Activated T-helper 2 cell treated with anti-CD3 and anti-CD28 coated beads, Interferon-gamma antibody, Interleukin-2, Interleukin-4, amounts not matched to agents 10 μg/mL and 5 μg/mL and 100 μg/mL, durations not matched to agents 14 hours and 24 hours and 36 hours (primary cell): ENCODE results near the gene SPRING1. TPM values are rescaled to one million over a fixed set of nuclear protein-coding genes. Genes with fewer than 3 reads are reported as not detected.

Experiments used
- DNase-seq: peaks from one replicate; pipeline ENCODE4 v3.0.0; 2021; ENCODE audit warnings: low spot score
- H3K27ac Mint-ChIP-seq: one replicate; pipeline ENCODE4 v1.8.0; 2021; ENCODE audit warnings: mixed read lengths
- H3K27me3 Mint-ChIP-seq: one replicate; pipeline ENCODE4 v1.8.0; 2021; ENCODE audit warnings: low read depth, mixed read lengths
- H3K36me3 Mint-ChIP-seq: one replicate; pipeline ENCODE4 v1.8.0; 2021; ENCODE audit warnings: low read depth, mixed read lengths
- H3K4me1 Mint-ChIP-seq: one replicate; pipeline ENCODE4 v1.8.0; 2021; ENCODE audit warnings: low read depth, mixed read lengths
- H3K4me3 Mint-ChIP-seq: one replicate; pipeline ENCODE4 v1.8.0; 2021; ENCODE audit warnings: low read depth, mild to moderate bottlenecking, moderate library complexity, mixed read lengths
- H3K9me3 Mint-ChIP-seq: one replicate; pipeline ENCODE4 v1.8.0; 2021; ENCODE audit warnings: mixed read lengths
- intact Hi-C: fragments of 100-400 bp; cut with micrococcal nuclease; formaldehyde crosslinking; loops from one replicate; pipeline ENCODE4 v1.15.1; 2023
- total RNA-seq: library from RNA; stranded (reverse); gene quantifications from 2 replicates; pipeline ENCODE4 v1.2.3, GENCODE V29; 2022

Gene SPRING1, protein sequence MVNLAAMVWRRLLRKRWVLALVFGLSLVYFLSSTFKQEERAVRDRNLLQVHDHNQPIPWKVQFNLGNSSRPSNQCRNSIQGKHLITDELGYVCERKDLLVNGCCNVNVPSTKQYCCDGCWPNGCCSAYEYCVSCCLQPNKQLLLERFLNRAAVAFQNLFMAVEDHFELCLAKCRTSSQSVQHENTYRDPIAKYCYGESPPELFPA
- 32.4 and 36.1 TPM in 2 replicates for total RNA-seq

DNA sequence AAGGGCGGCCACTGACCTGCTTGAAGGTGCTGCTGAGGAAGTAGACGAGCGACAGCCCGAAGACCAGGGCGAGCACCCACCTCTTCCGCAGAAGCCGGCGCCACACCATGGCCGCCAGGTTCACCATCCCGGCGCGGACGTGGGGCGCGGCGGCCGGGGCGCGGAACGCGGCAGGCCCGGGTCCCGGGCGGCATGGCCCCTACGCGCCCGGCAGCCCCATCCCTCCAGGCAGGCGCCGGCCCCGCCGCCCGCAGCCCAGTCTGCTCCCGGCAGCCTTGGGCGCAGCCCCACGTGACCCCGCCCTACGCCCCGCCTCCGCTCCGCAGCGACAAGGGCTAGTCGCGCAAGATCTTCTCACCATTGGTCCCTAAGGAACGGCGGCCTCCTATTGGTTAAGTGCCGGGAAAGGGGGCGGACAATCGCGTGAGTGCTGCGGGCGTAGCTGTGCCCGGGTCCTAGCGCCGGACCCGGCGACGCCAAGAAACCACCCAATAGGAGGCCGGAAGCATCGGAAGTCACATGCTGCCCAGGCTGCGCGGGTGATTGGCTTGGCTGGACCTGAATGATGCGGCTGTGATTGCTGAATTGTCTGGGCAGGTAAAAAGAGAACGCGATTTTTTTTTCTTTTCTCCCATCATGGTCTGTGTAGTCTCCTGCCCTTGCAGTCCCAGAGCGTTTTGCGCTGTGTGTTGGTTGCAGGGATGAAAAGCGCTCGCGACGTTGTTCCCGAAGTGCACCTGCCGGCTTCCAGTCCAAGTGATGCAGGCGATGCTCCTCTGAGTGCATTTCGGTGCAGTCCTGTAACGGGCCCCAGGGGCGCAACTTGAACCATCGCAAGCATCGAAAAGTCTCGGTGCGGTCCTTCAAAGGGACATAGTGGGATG lies at the start of gene SPRING1, which contains the start of gene RNFT2:
TSS of gene SPRING1 (minus strand) at position 296 of the 884 bp plus-strand sequence. CDS start at position 127, 169 bp downstream.
TSS of gene RNFT2 (plus strand) at position 542 of the 884 bp plus-strand sequence. CDS start 2,183 bp downstream, outside the sequence.
- Mint-ChIP-seq H3K9me3 (no peaks in the 10 kb centered on the region), H3K4me1 (peaks cover 18% of the 10 kb centered on the region), H3K27ac (peak within 1 kb of the TSS; percentile 42), H3K4me3 (peak within 1 kb of the TSS; percentile 87), H3K36me3 (peaks cover 14% of the 10 kb centered on the region), H3K27me3 (no peaks in the 10 kb centered on the region)
- intact Hi-C loops, result loop anchor here (1.0 to 10.0 kb wide), 5 partner anchors 81 to 452 kb away; partner anchors contain the start of genes FBXO21 and TESC
- DNase-seq, result peak; percentile 99

DNA sequence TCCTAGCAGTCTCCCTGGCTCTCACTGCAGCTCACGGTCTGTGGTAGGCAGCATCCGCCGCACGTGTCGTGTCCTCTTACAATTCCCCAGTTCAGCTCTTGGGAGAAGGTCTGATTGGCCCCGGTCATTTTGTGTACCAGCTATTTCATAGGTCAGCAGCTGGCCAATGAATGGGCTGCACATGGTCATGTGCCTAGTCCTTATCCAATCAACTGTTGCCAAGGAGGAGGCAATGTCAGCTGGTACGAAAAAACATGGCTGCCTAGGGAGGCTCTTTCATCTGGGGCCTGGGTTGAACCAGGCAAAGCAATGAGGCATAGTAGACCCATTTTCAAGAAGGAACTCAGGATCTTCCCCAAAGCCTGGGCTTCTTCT lies 46.4 kb upstream of the SPRING1 start:
- H3K27me3 Mint-ChIP-seq, result no peaks in the 10 kb centered on the region
- no peak overlapping the region for H3K27ac Mint-ChIP-seq
- H3K36me3 Mint-ChIP-seq, result peaks cover 5% of the 10 kb centered on the region
- no peak for DNase-seq
- H3K4me3 Mint-ChIP-seq, result no peak overlapping the region
- H3K4me1 Mint-ChIP-seq, result no peaks in the 10 kb centered on the region
- intact Hi-C loops, result no loop called here
- no peaks in the 10 kb centered on the region for H3K9me3 Mint-ChIP-seq

DNA sequence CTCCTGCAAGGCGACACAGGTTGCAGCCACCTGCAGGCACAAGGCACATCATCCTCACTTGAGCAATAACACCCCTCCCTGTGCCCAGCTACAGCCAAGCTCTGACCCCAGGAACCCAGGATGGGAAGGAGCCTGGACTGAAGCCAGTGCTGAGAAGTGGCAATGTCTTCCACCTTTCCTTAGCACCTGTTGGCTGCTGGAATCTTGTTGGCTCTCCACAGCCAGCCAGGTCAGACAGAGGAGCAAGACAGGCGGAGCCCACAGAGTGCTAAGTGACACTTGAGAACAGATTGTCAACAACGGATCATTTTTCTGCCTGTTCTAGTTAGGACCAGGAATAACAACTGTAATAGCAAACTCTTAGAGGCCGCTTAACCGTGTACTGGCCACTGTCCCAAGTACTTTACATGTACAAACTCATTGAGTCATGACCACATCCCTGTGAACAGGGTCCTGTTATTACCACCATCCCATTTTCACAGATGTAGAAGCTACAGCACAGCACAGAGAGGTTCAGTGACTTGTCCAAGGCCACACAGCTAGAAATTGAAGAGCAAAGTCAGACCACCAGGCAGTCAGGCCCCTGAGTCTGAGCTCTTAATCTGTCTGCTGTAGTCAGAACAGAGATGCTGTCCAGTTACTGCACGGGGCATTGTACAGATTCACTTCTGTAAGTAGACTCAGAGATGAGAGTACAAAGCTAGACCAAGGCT lies 45.8 kb upstream of the SPRING1 start:
- Mint-ChIP-seq H3K36me3 (peaks cover 5% of the 10 kb centered on the region), H3K4me1 (no peaks in the 10 kb centered on the region), H3K9me3 (no peaks in the 10 kb centered on the region)

GRCh38 chr12:116780942-116781341 lies 43.1 kb upstream of the SPRING1 start:
- Mint-ChIP-seq H3K27me3 (no peaks in the 10 kb centered on the region), H3K36me3 (no peaks in the 10 kb centered on the region), H3K27ac (no peak overlapping the region), H3K9me3 (no peaks in the 10 kb centered on the region), H3K4me1 (no peaks in the 10 kb centered on the region), H3K4me3 (no peak overlapping the region)
- DNase-seq, result no peak
- intact Hi-C loops, result no loop called here

More for the DNA sequence above, 45.8 kb upstream of the SPRING1 start:
- intact Hi-C loops, result no loop called here
- H3K4me3 Mint-ChIP-seq, result no peak overlapping the region
- H3K27ac Mint-ChIP-seq, result no peak overlapping the region
- no peaks in the 10 kb centered on the region for H3K27me3 Mint-ChIP-seq
- DNase-seq, result no peak

DNA sequence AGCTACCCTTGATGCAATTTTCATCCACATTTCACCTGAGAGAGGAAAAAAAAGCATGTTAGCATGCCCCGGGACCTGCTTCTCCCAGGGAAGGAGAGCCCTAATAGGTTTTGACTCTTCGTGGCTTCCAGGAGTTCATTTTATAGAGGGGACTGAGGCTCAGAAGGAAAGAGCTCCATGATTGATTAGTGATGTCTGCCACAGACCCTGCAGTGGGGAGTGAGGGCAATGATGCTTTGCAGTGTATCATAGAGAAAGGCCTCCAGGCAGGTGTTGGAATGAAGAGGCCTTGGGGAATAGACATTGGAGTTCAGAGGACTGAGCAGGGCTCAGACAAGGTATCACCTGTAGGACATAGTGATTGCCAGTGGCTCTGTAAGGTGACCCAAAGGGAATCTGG lies 41.7 kb upstream of the SPRING1 start:
- H3K4me3 Mint-ChIP-seq, result no peak overlapping the region
- no peaks in the 10 kb centered on the region for H3K4me1 Mint-ChIP-seq
- intact Hi-C loops, result no loop called here
- no peaks in the 10 kb centered on the region for H3K36me3 Mint-ChIP-seq
- DNase-seq, result no peak
- no peak overlapping the region for H3K27ac Mint-ChIP-seq
- H3K27me3 Mint-ChIP-seq, result no peaks in the 10 kb centered on the region
- no peaks in the 10 kb centered on the region for H3K9me3 Mint-ChIP-seq

DNA sequence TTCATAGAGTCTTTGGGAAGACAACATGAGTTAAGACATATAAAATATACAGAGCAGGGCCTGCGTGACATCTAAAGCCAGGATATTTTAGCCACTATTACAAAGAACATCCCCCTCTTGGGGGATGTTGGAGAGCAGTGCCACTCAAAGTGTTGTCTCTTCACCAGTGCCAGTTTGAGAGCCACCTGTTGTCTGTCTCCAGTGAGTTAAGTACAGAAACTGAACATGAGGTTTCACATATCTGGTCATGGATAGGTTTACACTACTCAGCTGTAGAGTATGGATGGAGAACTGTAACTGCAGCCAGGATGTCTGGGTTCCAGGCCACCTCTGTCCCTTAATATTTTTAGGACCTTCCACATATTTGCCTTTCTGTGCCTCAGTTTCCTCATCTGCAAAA lies 39.4 kb upstream of the SPRING1 start:
- intact Hi-C loops, result no loop called here
- Mint-ChIP-seq H3K27ac (no peak overlapping the region), H3K4me3 (no peak overlapping the region), H3K36me3 (no peaks in the 10 kb centered on the region), H3K4me1 (no peaks in the 10 kb centered on the region), H3K9me3 (no peaks in the 10 kb centered on the region), H3K27me3 (no peaks in the 10 kb centered on the region)
- DNase-seq, result no peak

DNA sequence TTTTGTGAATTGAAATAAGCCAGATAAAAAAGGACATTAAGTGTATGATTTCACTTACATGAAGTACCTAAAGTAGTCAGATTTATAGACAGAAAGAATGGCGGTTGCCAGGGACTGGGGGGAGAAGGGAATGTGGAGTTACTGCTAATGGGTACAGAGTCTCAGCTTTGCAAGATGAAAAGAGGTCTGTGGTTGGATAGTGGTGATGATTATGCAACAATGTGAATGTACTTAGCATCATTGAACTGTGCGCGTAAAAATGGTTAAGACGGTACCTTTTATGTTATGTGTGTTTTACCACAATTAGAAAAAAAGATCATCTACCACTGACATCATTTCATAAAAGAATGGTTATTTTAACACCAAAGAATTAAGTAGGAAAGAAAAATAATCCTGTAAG lies 36.2 kb upstream of the SPRING1 start:
- Mint-ChIP-seq H3K4me1 (no peaks in the 10 kb centered on the region), H3K9me3 (no peaks in the 10 kb centered on the region), H3K4me3 (no peak overlapping the region), H3K36me3 (no peaks in the 10 kb centered on the region), H3K27me3 (no peaks in the 10 kb centered on the region), H3K27ac (no peak overlapping the region)
- DNase-seq, result no peak
- intact Hi-C loops, result no loop called here

- no peak for DNase-seq
- Mint-ChIP-seq H3K27ac (no peak overlapping the region), H3K4me3 (no peak overlapping the region), H3K4me1 (no peaks in the 10 kb centered on the region), H3K27me3 (no peaks in the 10 kb centered on the region), H3K9me3 (no peaks in the 10 kb centered on the region), H3K36me3 (no peaks in the 10 kb centered on the region)
- intact Hi-C loops, result no loop called here
Observed at GRCh38 chr12:116773276-116773731, 35.4 kb upstream of the SPRING1 start.

DNA sequence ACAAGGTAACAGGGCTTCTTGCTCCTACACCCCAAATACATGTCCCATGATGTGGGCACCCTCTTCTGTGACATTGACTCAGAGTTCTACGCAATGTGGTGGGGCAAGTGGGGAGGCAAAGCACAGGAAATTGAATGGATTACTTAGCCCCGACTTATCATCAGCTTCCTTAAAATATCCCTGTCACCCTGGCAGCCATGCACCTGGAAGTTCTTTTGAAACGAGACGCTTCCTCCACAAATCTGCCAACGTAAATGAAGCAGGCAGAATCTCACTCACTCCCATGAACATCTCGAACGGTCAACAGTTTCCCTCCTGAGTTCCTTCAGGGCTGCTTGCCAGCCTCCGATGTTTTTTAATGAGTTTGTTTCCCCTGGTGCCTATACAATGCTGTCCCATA lies 33.8 kb upstream of the SPRING1 start:
- Mint-ChIP-seq H3K27me3 (no peaks in the 10 kb centered on the region), H3K36me3 (no peaks in the 10 kb centered on the region), H3K9me3 (no peaks in the 10 kb centered on the region), H3K4me3 (no peak overlapping the region), H3K27ac (no peak overlapping the region), H3K4me1 (no peaks in the 10 kb centered on the region)
- intact Hi-C loops, result no loop called here
- no peak for DNase-seq

DNA sequence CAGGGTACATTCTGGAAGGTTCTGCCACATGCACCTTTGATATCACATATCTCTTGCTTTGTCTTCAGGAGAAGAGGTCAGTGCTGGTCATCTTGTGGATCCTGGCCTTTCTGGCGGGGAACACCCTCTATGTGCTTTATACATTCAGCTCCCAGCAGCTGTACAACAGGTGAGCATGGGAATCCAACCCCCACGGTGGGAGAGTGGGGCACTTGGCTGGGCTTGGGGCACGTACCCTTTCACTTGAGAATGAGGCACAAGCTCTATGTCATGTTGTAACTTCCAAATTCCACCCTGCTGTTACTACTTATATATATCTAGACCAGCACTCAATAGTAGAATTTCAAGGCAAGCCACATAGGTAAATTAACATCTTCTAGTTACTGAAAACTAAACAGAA lies 28.9 kb upstream of the SPRING1 start:
- intact Hi-C loops, result no loop called here
- H3K4me3 Mint-ChIP-seq, result no peak overlapping the region

DNA sequence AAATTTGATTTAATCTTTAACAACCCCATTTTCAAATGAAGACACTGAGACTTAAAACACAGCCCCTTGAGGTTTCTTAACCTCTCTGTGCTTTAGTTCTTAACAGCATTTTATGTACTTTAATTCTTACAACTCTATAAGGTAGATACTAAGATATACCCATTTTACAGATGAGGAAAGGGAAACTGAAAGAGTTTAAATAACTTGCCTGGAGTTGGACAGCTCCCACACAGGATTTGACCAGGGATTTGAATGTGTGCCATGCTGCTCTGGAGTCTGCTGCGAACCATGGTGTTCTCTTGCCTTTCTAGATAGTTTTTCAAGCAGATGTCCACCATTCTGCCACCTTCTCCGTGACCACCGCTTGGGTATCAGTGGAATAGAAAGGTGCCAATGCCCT lies 28.4 kb upstream of the SPRING1 start:
- Mint-ChIP-seq H3K4me3 (no peak overlapping the region), H3K27me3 (no peaks in the 10 kb centered on the region), H3K36me3 (no peaks in the 10 kb centered on the region), H3K9me3 (no peaks in the 10 kb centered on the region), H3K27ac (no peak overlapping the region), H3K4me1 (no peaks in the 10 kb centered on the region)
- no peak for DNase-seq
- intact Hi-C loops, result no loop called here

More for the DNA sequence above, 28.9 kb upstream of the SPRING1 start:
- H3K9me3 Mint-ChIP-seq, result no peaks in the 10 kb centered on the region
- DNase-seq, result no peak
- H3K27me3 Mint-ChIP-seq, result no peaks in the 10 kb centered on the region
- no peaks in the 10 kb centered on the region for H3K36me3 Mint-ChIP-seq
- no peaks in the 10 kb centered on the region for H3K4me1 Mint-ChIP-seq
- no peak overlapping the region for H3K27ac Mint-ChIP-seq

DNA sequence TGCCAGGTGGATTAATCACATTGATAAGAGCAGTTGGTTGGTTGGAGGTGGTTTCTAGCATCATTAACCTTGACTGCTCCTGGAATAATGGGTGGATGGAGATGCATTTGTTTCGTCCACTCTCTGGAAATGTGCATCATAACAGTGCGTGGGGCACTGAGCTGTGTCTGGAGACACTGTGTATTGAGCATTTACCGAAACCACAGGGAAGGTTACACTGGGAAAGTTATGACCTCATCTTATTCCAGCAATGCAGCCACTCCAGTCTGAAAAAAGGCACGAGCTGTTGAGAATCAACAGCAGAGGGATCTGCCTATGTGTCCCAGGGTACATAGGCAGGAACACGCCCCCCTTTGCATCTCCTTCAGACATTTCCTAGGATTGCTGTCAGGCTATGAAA lies 27.4 kb upstream of the SPRING1 start:
- H3K4me1 Mint-ChIP-seq, result no peaks in the 10 kb centered on the region
- intact Hi-C loops, result no loop called here
- no peaks in the 10 kb centered on the region for H3K27me3 Mint-ChIP-seq
- no peaks in the 10 kb centered on the region for H3K36me3 Mint-ChIP-seq
- H3K9me3 Mint-ChIP-seq, result no peaks in the 10 kb centered on the region
- no peak overlapping the region for H3K27ac Mint-ChIP-seq
- DNase-seq, result no peak
- no peak overlapping the region for H3K4me3 Mint-ChIP-seq
